IPS-18c (cell line): ENCODE measurements around the gene IL17RD.

Experiments
- H3K4me3 ChIP-seq: 2 replicates; pipeline ENCODE4 v1.7.0; 2013; ENCODE audit warnings: low read depth, mild to moderate bottlenecking, low read length, moderate library complexity; ENCODE audit not compliant: insufficient read depth
- H3K9me3 ChIP-seq: one replicate; pipeline ENCODE4 v1.6.1; 2013; ENCODE audit warnings: mild to moderate bottlenecking, low read length, moderate library complexity; ENCODE audit not compliant: control insufficient read depth, insufficient read depth

IL17RD gene

GRCh38 chr3:57164657-57165573 is at the start of gene IL17RD:
Gene IL17RD (minus strand): TSS chr3:57165353. CDS start chr3:57165286, 67 bp downstream.
- peak within 1 kb of the TSS; percentile 73 for H3K4me3 ChIP-seq
- H3K9me3 ChIP-seq: no peaks in the 10 kb centered on the region

GRCh38 chr3:57206423-57206822 is 41.3 kb upstream of the IL17RD start:
- Histone ChIP-seq H3K9me3 (no peaks in the 10 kb centered on the region), H3K4me3 (no peak overlapping the region)

DNA sequence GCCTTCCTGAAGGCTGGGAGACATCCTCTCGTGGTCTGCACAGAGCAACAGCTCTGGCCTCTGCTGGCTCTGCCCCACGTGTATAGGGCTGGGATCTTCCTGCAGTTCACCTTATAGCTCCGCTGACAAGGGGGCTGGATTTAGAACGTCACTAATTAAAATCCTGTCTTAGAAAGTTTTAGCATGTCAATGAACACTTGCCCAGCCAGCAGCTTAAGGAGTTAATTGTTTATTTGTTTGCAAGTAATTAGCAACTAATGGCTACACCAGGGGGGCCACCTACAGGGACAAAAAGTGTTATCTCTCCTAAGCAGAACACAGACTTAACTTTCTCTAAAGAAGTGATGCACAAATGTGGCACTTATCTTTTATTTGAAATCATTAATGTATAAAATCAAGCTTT is 34.7 kb upstream of the IL17RD start, which contains the start of gene HESX1:
Gene HESX1 (minus strand): TSS at position 84 of the 403 bp plus-strand sequence. CDS start 60 bp downstream, at position 24.
- Histone ChIP-seq H3K9me3 (no peaks in the 10 kb centered on the region), H3K4me3 (no peak within 1 kb of the TSS)

DNA sequence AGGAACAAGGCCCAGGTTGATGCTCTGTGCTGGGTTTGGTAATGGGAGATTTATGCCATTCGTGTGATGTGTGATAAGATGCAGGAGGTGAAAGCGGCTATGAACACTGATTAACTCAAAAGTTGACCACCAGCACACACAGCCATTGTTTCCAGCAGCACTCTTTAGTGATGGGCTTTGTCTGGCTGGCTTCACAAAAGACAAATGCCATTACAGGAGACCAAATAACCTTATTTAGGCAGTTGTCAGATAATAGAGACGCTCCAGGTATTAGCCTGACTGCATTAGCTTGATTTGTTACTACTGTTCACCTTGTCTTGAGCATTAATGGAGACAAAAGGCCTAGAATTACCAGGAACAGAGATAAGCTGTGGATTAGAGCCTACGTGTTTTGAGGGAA is 29.5 kb upstream of the IL17RD start:
- no peak overlapping the region for H3K4me3 ChIP-seq
- H3K9me3 ChIP-seq: no peaks in the 10 kb centered on the region

GRCh38 chr3:57192028-57192427 is 26.9 kb upstream of the IL17RD start:
- no peaks in the 10 kb centered on the region for H3K9me3 ChIP-seq
- H3K4me3 ChIP-seq: no peak overlapping the region

- Histone ChIP-seq H3K9me3 (no peaks in the 10 kb centered on the region), H3K4me3 (no peak overlapping the region)
Measured at GRCh38 chr3:57184526-57184925, 19.4 kb upstream of the IL17RD start.

DNA sequence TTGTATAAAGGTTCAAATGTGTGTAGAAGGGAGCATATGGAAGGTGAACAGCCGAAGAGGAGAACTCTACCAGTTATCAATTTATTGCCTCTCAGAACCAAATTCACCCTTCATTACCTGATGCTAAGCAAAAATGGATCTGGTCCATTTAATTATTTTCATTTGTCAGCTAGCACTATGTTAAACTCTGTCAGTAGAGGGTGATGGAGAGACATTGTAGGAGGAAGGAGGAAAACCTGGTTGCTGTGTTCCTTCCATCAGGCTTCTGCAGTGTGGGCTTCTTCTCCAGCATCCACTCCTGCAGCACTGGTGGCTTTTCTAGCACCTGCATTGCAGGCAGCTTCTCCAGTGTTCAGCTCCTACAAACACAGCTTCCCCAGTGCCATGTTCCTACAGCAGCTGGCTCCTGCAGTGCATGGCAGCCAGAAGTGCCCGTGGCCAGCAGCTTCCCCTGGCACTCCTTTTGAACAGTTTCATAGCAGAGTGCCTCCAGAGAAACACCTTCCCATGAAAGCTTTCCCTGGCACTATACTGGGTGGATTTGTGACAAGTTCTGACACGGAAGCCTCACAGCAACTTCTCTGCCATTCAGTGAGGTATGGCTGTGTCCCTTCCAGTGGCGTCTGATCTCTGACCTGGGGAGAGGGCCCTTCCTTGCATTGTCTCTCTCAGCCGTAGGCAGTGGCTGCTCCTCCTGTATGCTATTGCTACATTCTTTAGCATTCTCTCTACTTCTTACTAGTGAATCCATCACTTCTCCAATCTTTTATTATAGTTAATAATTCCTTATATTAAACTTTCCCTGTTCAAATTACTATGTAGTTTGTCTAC is 14.6 kb upstream of the IL17RD start:
- H3K4me3 ChIP-seq: no peak overlapping the region
- H3K9me3 ChIP-seq: no peaks in the 10 kb centered on the region

GRCh38 chr3:57176045-57176444 is 10.9 kb upstream of the IL17RD start:
- no peak overlapping the region for H3K4me3 ChIP-seq
- no peaks in the 10 kb centered on the region for H3K9me3 ChIP-seq

DNA sequence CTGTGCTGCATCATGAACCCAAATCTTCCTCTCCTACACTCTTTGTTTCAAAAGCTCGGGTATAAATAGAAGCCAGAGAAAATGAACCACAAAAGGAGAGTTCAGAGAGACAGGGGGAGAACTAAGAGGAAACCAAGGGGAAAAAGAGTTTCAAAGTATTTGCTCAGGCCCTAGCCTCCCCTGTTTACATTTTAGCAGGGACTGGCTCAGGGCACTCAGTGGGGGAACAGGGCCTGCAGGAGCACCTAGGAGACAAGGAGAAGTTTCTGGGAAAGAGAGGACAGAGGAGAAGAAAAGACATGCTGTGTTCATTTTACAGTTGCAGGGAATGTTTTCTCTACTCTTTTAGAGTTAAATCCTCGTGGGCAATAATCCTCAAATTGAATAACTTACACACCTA is 8.5 kb upstream of the IL17RD start:
- H3K4me3 ChIP-seq: no peak overlapping the region
- no peaks in the 10 kb centered on the region for H3K9me3 ChIP-seq

DNA sequence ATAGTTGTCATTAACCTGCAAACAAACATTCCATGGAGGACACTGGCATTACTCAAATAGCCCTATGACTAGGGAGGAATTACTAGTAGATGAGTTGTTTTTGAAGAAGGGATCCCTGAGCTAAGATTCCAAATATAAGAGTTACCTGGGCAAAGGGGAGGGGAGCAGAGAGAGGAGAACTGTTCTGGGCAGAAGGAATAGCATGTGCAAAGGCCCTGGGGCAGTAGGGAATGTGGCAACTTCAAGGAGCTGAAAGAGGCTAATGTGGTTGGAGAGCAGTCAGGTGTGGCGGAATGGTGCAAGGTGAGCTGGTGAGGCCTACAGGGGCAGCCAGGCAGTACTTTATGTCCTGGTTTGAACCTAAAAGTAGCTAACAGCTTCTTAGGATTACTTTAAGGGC is 5.8 kb upstream of the IL17RD start:
- Histone ChIP-seq H3K4me3 (no peak overlapping the region), H3K9me3 (no peaks in the 10 kb centered on the region)

DNA sequence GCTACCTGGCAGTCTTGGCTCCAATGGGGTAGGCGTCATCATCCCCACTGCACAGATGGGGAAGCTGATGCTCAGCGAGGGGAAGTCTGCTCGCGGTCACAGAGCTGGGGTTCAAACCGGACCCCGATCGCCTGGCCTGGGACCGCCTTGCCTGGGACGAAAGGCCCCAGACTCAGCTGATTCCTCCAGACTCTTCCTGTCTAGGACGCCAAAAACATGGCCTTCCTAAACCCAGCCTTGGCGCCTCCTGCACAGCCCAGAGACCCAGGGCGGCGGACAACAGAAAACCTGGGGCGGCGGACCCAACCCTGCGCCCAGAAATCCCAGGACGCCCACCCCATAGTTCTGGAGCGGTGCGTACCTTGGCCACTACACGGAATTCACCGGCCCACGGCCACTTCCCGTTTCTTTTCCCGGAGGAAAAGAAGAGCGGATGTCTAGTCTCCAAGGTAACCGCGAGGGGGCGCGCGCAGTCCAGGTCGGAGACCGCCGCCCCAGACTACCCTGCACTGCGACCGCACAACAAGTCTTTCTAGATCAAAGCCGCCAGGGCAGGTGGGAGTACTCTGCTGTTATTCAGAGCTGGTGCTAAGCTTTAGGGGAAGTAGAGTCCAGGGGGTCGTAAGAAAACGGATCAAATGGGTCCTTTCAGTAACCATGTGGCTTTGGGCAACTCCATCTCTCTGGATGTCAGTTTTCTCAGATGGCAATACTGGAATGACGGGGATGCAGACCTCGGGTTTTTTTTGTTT is 4.9 kb upstream of the IL17RD start:
- Histone ChIP-seq H3K4me3 (peak overlapping the region; percentile 49; the same call in 1 of the 2 replicates), H3K9me3 (no peaks in the 10 kb centered on the region)

- Histone ChIP-seq H3K9me3 (no peaks in the 10 kb centered on the region), H3K4me3 (no peak overlapping the region)
Measured at GRCh38 chr3:57169108-57169507, 4.0 kb upstream of the IL17RD start.

- no peaks in the 10 kb centered on the region for H3K9me3 ChIP-seq
- no peak overlapping the region for H3K4me3 ChIP-seq
Measured at GRCh38 chr3:57168151-57168550, 3.0 kb upstream of the IL17RD start.

DNA sequence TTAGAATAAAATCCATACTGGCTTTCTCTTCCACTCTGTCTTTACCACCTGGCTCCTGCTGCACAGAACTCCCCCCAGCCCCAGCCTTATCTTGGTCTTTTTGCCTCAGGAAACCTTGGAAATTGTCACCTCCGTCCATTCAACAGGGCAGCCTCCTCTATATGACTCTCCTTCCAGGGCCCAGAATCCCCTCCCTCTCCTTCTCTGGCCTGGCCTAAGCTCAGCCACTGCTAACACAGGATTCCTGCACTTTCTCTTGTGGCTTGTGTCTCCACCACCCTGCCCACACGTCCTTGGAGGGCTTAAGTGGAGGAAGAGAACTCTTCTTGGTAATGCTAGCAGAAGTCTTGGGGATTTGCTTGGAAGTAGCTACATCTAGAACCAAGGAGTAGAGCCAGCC is 1.5 kb upstream of the IL17RD start:
- Histone ChIP-seq H3K9me3 (no peaks in the 10 kb centered on the region), H3K4me3 (no peak overlapping the region)

GRCh38 chr3:57165641-57166040 is 488 bp upstream of the IL17RD start:
- no peak overlapping the region for H3K4me3 ChIP-seq
- H3K9me3 ChIP-seq: no peaks in the 10 kb centered on the region

DNA sequence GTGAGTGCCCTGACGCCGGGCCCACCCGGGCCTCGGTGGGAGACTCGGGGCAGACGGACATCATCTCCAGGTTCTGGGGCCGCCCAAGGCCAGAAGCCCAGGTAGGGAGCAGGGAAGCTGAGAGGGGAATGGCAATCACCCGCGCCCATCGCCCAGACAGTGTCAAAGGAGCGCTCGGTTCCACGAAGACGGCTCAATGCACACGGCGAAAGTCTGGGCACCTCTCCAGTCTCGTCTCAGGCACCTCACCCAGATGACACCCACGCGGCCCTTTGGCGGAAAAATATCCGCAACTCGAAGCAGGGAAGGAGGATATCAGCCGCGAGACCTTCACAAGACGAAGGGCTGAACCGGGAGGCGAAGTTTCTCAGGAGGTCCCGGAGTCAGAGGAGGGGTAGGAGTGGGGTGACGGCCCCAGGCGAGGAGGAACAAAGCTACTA is 916 bp downstream of the IL17RD start:
- Histone ChIP-seq H3K4me3 (peak overlapping the region; percentile 73), H3K9me3 (no peaks in the 10 kb centered on the region)

GRCh38 chr3:57163751-57164150 is 1.4 kb downstream of the IL17RD start:
- H3K4me3 ChIP-seq: peak overlapping the region; percentile 73

More at GRCh38 chr3:57163751-57164150, 1.4 kb downstream of the IL17RD start:
- no peaks in the 10 kb centered on the region for H3K9me3 ChIP-seq
